Measurements from ENCODE around the gene MPHOSPH8.

MPHOSPH8 gene

GRCh38 chr13:19633479-19634255, at the start of gene MPHOSPH8:
Gene MPHOSPH8 (plus strand): TSS chr13:19633659. CDS start chr13:19633749, 90 bp downstream.
- H3K9ac ChIP-seq (ENCODE audit: low read length), result peak within 1 kb of the TSS; percentile 57
- H3K36me3 ChIP-seq (ENCODE audit: insufficient read depth, low read length), result no peaks in the 10 kb centered on the region
- H3K9me3 ChIP-seq (ENCODE audit: low read length), result no peaks in the 10 kb centered on the region
- peak within 1 kb of the TSS; percentile 81 to 93 for H3K4me3 ChIP-seq (ENCODE audit: low read depth in 1 of 2, low read length in 2 of 2)
- peaks cover 19% of the 10 kb centered on the region for H3K4me1 ChIP-seq (ENCODE audit: insufficient read depth, low read length)
- peak within 1 kb of the TSS; percentile 89 for H3K27ac ChIP-seq (ENCODE audit: low read depth, low read length)
- H3K27me3 ChIP-seq (ENCODE audit: control insufficient read depth in 1 of 2, insufficient read depth in 2 of 2, low read length in 2 of 2), result no peaks in the 10 kb centered on the region

GRCh38 chr13:19586904-19587634, 46.4 kb upstream of the MPHOSPH8 start:
- Histone ChIP-seq H3K4me3 (ENCODE audit: low read depth in 1 of 2, low read length in 2 of 2) (no peak overlapping the region), H3K27me3 (ENCODE audit: control insufficient read depth in 1 of 2, insufficient read depth in 2 of 2, low read length in 2 of 2) (no peaks in the 10 kb centered on the region), H3K4me1 (ENCODE audit: insufficient read depth, low read length) (no peaks in the 10 kb centered on the region), H3K9me3 (ENCODE audit: low read length) (no peaks in the 10 kb centered on the region), H3K36me3 (ENCODE audit: insufficient read depth, low read length) (no peaks in the 10 kb centered on the region), H3K9ac (ENCODE audit: low read length) (no peak overlapping the region), H3K27ac (ENCODE audit: low read depth, low read length) (no peak overlapping the region)

GRCh38 chr13:19587635-19588300, 45.7 kb upstream of the MPHOSPH8 start:
- no peaks in the 10 kb centered on the region for H3K4me1 ChIP-seq (ENCODE audit: insufficient read depth, low read length)
- no peaks in the 10 kb centered on the region for H3K36me3 ChIP-seq (ENCODE audit: insufficient read depth, low read length)
- H3K9me3 ChIP-seq (ENCODE audit: low read length), result no peaks in the 10 kb centered on the region
- H3K27ac ChIP-seq (ENCODE audit: low read depth, low read length), result no peak overlapping the region
- H3K27me3 ChIP-seq (ENCODE audit: control insufficient read depth in 1 of 2, insufficient read depth in 2 of 2, low read length in 2 of 2), result no peaks in the 10 kb centered on the region
- H3K9ac ChIP-seq (ENCODE audit: low read length), result no peak overlapping the region
- H3K4me3 ChIP-seq (ENCODE audit: low read depth in 1 of 2, low read length in 2 of 2), result no peak overlapping the region

- Histone ChIP-seq H3K27ac (ENCODE audit: low read depth, low read length) (no peak overlapping the region), H3K9me3 (ENCODE audit: low read length) (no peaks in the 10 kb centered on the region), H3K4me1 (ENCODE audit: insufficient read depth, low read length) (no peaks in the 10 kb centered on the region), H3K36me3 (ENCODE audit: insufficient read depth, low read length) (no peaks in the 10 kb centered on the region), H3K9ac (ENCODE audit: low read length) (no peak overlapping the region), H3K4me3 (ENCODE audit: low read depth in 1 of 2, low read length in 2 of 2) (no peak overlapping the region), H3K27me3 (ENCODE audit: control insufficient read depth in 1 of 2, insufficient read depth in 2 of 2, low read length in 2 of 2) (no peaks in the 10 kb centered on the region)
Observed at GRCh38 chr13:19589312-19589711, 44.1 kb upstream of the MPHOSPH8 start.

- no peaks in the 10 kb centered on the region for H3K9me3 ChIP-seq (ENCODE audit: low read length)
- no peaks in the 10 kb centered on the region for H3K4me1 ChIP-seq (ENCODE audit: insufficient read depth, low read length)
- H3K27ac ChIP-seq (ENCODE audit: low read depth, low read length), result no peak overlapping the region
- no peaks in the 10 kb centered on the region for H3K36me3 ChIP-seq (ENCODE audit: insufficient read depth, low read length)
- H3K9ac ChIP-seq (ENCODE audit: low read length), result no peak overlapping the region
- H3K27me3 ChIP-seq (ENCODE audit: control insufficient read depth in 1 of 2, insufficient read depth in 2 of 2, low read length in 2 of 2), result no peaks in the 10 kb centered on the region
- no peak overlapping the region for H3K4me3 ChIP-seq (ENCODE audit: low read depth in 1 of 2, low read length in 2 of 2)
Observed at GRCh38 chr13:19590423-19590822, 43.0 kb upstream of the MPHOSPH8 start.

GRCh38 chr13:19591864-19592263, 41.6 kb upstream of the MPHOSPH8 start:
- Histone ChIP-seq H3K4me1 (ENCODE audit: insufficient read depth, low read length) (no peaks in the 10 kb centered on the region), H3K9me3 (ENCODE audit: low read length) (no peaks in the 10 kb centered on the region), H3K36me3 (ENCODE audit: insufficient read depth, low read length) (no peaks in the 10 kb centered on the region), H3K27ac (ENCODE audit: low read depth, low read length) (no peak overlapping the region), H3K27me3 (ENCODE audit: control insufficient read depth in 1 of 2, insufficient read depth in 2 of 2, low read length in 2 of 2) (no peaks in the 10 kb centered on the region), H3K9ac (ENCODE audit: low read length) (no peak overlapping the region), H3K4me3 (ENCODE audit: low read depth in 1 of 2, low read length in 2 of 2) (no peak overlapping the region)

GRCh38 chr13:19592657-19593180, 40.7 kb upstream of the MPHOSPH8 start:
- Histone ChIP-seq H3K27me3 (ENCODE audit: control insufficient read depth in 1 of 2, insufficient read depth in 2 of 2, low read length in 2 of 2) (no peaks in the 10 kb centered on the region), H3K4me3 (ENCODE audit: low read depth in 1 of 2, low read length in 2 of 2) (no peak overlapping the region), H3K4me1 (ENCODE audit: insufficient read depth, low read length) (no peaks in the 10 kb centered on the region), H3K27ac (ENCODE audit: low read depth, low read length) (no peak overlapping the region), H3K9ac (ENCODE audit: low read length) (no peak overlapping the region), H3K36me3 (ENCODE audit: insufficient read depth, low read length) (no peaks in the 10 kb centered on the region), H3K9me3 (ENCODE audit: low read length) (no peaks in the 10 kb centered on the region)

GRCh38 chr13:19596086-19596485, 37.4 kb upstream of the MPHOSPH8 start:
- no peak overlapping the region for H3K27ac ChIP-seq (ENCODE audit: low read depth, low read length)
- no peaks in the 10 kb centered on the region for H3K27me3 ChIP-seq (ENCODE audit: control insufficient read depth in 1 of 2, insufficient read depth in 2 of 2, low read length in 2 of 2)
- no peak overlapping the region for H3K9ac ChIP-seq (ENCODE audit: low read length)
- H3K9me3 ChIP-seq (ENCODE audit: low read length), result no peaks in the 10 kb centered on the region
- H3K36me3 ChIP-seq (ENCODE audit: insufficient read depth, low read length), result no peaks in the 10 kb centered on the region
- H3K4me3 ChIP-seq (ENCODE audit: low read depth in 1 of 2, low read length in 2 of 2), result no peak overlapping the region
- no peaks in the 10 kb centered on the region for H3K4me1 ChIP-seq (ENCODE audit: insufficient read depth, low read length)

- Histone ChIP-seq H3K9me3 (ENCODE audit: low read length) (no peaks in the 10 kb centered on the region), H3K4me3 (ENCODE audit: low read depth in 1 of 2, low read length in 2 of 2) (no peak overlapping the region), H3K27me3 (ENCODE audit: control insufficient read depth in 1 of 2, insufficient read depth in 2 of 2, low read length in 2 of 2) (peaks cover 0 to 7% of the 10 kb centered on the region in 2 donors), H3K4me1 (ENCODE audit: insufficient read depth, low read length) (no peaks in the 10 kb centered on the region), H3K9ac (ENCODE audit: low read length) (no peak overlapping the region), H3K27ac (ENCODE audit: low read depth, low read length) (no peak overlapping the region), H3K36me3 (ENCODE audit: insufficient read depth, low read length) (no peaks in the 10 kb centered on the region)
Observed at GRCh38 chr13:19596960-19597361, 36.5 kb upstream of the MPHOSPH8 start.

GRCh38 chr13:19597523-19597922, 35.9 kb upstream of the MPHOSPH8 start:
- Histone ChIP-seq H3K9ac (ENCODE audit: low read length) (no peak overlapping the region), H3K4me3 (ENCODE audit: low read depth in 1 of 2, low read length in 2 of 2) (no peak overlapping the region), H3K9me3 (ENCODE audit: low read length) (no peaks in the 10 kb centered on the region), H3K27me3 (ENCODE audit: control insufficient read depth in 1 of 2, insufficient read depth in 2 of 2, low read length in 2 of 2) (peaks cover 2 to 12% of the 10 kb centered on the region in 2 donors), H3K27ac (ENCODE audit: low read depth, low read length) (no peak overlapping the region), H3K4me1 (ENCODE audit: insufficient read depth, low read length) (no peaks in the 10 kb centered on the region), H3K36me3 (ENCODE audit: insufficient read depth, low read length) (no peaks in the 10 kb centered on the region)
